Tibial nerve (tissue), 3 donors: Measurements from ENCODE around the gene NOP53.
A peak's percentile ranks its signal among the peaks of the same experiment; 100 is the strongest.

Experiments used
- POLR2A ChIP-seq, 2 donors: fragments of 450-650 bp; IDR thresholded peaks; one replicate each; pipeline ENCODE4 v1.6.1; 2017; ENCODE audit warnings: antibody characterized with exemption in 2 of 2, mild to moderate bottlenecking in 2 of 2, moderate library complexity in 2 of 2
- TF ChIP-seq, protein P1 (sequence below), 5 experiments: fragments of 200-600 bp in 3 of 5; fragments of 450-650 bp in 2 of 5; sonication (generic) in 3 of 5; IDR thresholded peaks; one replicate each; pipeline ENCODE4 v1.5.1; 2016 to 2019; ENCODE audit warnings: antibody characterized with exemption in 5 of 5, mild to moderate bottlenecking in 3 of 5, moderate library complexity in 2 of 5

DNA sequence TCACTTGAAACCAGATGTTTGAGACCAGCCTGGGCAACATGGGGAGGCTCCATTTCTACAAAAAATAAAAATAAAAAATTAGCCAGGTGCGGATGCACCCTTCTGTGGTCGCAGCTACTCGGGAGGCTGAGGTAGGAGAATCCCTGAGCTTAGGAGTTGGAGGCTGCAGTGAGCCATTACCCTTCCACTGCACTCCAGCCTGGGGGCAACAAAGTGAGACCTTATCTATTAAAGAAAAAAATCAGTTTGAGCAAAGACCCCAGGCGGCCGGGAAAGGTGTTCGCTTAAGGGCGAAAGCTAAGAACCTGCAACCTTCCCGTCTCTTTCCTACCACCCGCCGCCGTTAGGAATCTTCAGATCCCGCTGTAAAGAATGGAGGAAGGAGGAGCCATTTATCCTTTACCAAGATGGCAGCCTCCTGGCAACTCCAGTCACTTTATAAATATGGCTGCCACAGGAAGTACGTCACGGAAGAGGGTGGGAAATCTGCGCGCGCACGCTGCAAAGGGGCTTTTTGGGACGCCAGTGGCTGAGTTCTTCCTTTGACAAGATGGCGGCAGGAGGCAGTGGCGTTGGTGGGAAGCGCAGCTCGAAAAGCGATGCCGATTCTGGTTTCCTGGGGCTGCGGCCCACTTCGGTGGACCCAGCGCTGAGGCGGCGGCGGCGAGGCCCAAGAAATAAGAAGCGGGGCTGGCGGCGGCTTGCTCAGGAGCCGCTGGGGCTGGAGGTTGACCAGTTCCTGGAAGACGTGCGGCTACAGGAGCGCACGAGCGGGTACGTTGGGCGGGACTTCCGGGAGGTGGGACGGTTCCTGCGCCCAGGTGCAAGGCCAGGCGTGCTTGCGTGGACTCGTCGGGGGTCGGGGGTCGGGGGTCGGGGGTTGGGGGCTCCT lies at the start of gene NOP53:
- TF ChIP-seq POLR2A (IDR thresholded peaks at IDR 0.05) = peak; percentile 65 to 88
- TF ChIP-seq, protein P1, sequence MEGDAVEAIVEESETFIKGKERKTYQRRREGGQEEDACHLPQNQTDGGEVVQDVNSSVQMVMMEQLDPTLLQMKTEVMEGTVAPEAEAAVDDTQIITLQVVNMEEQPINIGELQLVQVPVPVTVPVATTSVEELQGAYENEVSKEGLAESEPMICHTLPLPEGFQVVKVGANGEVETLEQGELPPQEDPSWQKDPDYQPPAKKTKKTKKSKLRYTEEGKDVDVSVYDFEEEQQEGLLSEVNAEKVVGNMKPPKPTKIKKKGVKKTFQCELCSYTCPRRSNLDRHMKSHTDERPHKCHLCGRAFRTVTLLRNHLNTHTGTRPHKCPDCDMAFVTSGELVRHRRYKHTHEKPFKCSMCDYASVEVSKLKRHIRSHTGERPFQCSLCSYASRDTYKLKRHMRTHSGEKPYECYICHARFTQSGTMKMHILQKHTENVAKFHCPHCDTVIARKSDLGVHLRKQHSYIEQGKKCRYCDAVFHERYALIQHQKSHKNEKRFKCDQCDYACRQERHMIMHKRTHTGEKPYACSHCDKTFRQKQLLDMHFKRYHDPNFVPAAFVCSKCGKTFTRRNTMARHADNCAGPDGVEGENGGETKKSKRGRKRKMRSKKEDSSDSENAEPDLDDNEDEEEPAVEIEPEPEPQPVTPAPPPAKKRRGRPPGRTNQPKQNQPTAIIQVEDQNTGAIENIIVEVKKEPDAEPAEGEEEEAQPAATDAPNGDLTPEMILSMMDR (IDR thresholded peaks at IDR 0.05) = peak in 2 of 5 experiments; percentile 33 to 69
